Mesendoderm (in vitro differentiated cells): ENCODE results near the gene LMF1. TPM values are rescaled to one million over a fixed set of nuclear protein-coding genes. Genes with fewer than 3 reads are reported as not detected.
A peak's percentile ranks its signal among the peaks of the same experiment; 100 is the strongest.

ENCODE experiments used
- DNase-seq: peaks from one replicate; pipeline ENCODE4 v3.0.0; 2013
- H2AK5ac ChIP-seq: 2 replicates; pipeline ENCODE4 v1.6.1; 2013; ENCODE audit warnings: low read length, inconsistent platforms
- H2BK120ac ChIP-seq: 2 replicates; pipeline ENCODE4 v1.6.1; 2013; ENCODE audit warnings: low read depth, mild to moderate bottlenecking, low read length, moderate library complexity, mixed read lengths
- H2BK15ac ChIP-seq: replicated peaks from 2 replicates; pipeline ENCODE4 v1.6.1; 2013; ENCODE audit warnings: low read depth, mild to moderate bottlenecking, moderate library complexity
- H2BK5ac ChIP-seq: 2 replicates; pipeline ENCODE4 v1.6.1; 2013; ENCODE audit warnings: low read length, inconsistent platforms
- H3K18ac ChIP-seq: 2 replicates; pipeline ENCODE4 v1.6.1; 2013; ENCODE audit warnings: mild to moderate bottlenecking, low read length, mixed read lengths
- H3K23ac ChIP-seq: one replicate; pipeline ENCODE4 v1.6.1; 2013; ENCODE audit warnings: low read length
- H3K27ac ChIP-seq: 2 replicates; pipeline ENCODE4 v1.5.1; 2013; ENCODE audit warnings: low read depth, mild to moderate bottlenecking, inconsistent platforms, low read length, moderate library complexity
- H3K27me3 ChIP-seq: 2 replicates; pipeline ENCODE4 v1.6.1; 2013; ENCODE audit warnings: low read length, control low read depth, mild to moderate bottlenecking, inconsistent platforms; ENCODE audit not compliant: insufficient read depth, poor library complexity
- H3K36me3 ChIP-seq: 2 replicates; pipeline ENCODE4 v1.6.1; 2013; ENCODE audit warnings: low read length, inconsistent platforms; ENCODE audit not compliant: control insufficient read depth, insufficient read depth
- H3K4ac ChIP-seq: one replicate; pipeline ENCODE4 v1.6.1; 2013; ENCODE audit warnings: low read depth, mild to moderate bottlenecking, low read length, moderate library complexity
- H3K4me1 ChIP-seq: 2 replicates; pipeline ENCODE4 v1.6.1; 2013; ENCODE audit warnings: low read depth, low read length, inconsistent platforms; ENCODE audit not compliant: control insufficient read depth
- H3K4me2 ChIP-seq: 2 replicates; pipeline ENCODE4 v1.6.1; 2013; ENCODE audit warnings: low read length
- H3K4me3 ChIP-seq: 2 replicates; pipeline ENCODE4 v1.5.1; 2013; ENCODE audit warnings: mild to moderate bottlenecking, low read length
- H3K56ac ChIP-seq: one replicate; pipeline ENCODE4 v1.6.1; 2013; ENCODE audit warnings: low read length
- H3K79me1 ChIP-seq: 2 replicates; pipeline ENCODE4 v1.6.1; 2013; ENCODE audit warnings: low read length, inconsistent platforms
- H3K79me2 ChIP-seq: 2 replicates; pipeline ENCODE4 v1.6.1; 2013; ENCODE audit warnings: mild to moderate bottlenecking, low read length; ENCODE audit not compliant: control insufficient read depth, insufficient read depth
- H3K9ac ChIP-seq: 2 replicates; pipeline ENCODE4 v1.6.1; 2013; ENCODE audit warnings: low read length, inconsistent platforms
- H4K5ac ChIP-seq: one replicate; pipeline ENCODE4 v1.6.1; 2013; ENCODE audit warnings: low read length
- H4K8ac ChIP-seq: one replicate; pipeline ENCODE4 v1.6.1; 2013; ENCODE audit warnings: low read depth, mild to moderate bottlenecking, control low read depth, low read length, moderate library complexity
- WGBS: extraction: QIAGEN DNeasy Blood & Tissue Kit; methylation state at CpG from one replicate; pipeline ENCODE4 v1.1.7; 2013; ENCODE audit warnings: low lambda C conversion rate, missing lambda C conversion rate; ENCODE audit not compliant: insufficient coverage; ENCODE audit errors: extremely low coverage; 5-methylcytosine and 5-hydroxymethylcytosine counted together
- polyA plus RNA-seq, 2 experiments: library from polyadenylated mRNA; stranded (reverse); fragments of 200-250 nt; gene quantifications; one replicate each; pipeline ENCODE4 v1.2.3, GENCODE V29; 2013

The LMF1 gene
- 1.7 TPM for polyA plus RNA-seq (2013, experiment 1 of 2)
- polyA plus RNA-seq (2013, experiment 2 of 2), result 1.3 TPM

- H3K36me3 ChIP-seq, result no peaks in the 10 kb centered on the region
- H3K27ac ChIP-seq, result no peak within 1 kb of the TSS
- no peaks in the 10 kb centered on the region for H3K27me3 ChIP-seq
- no peaks in the 10 kb centered on the region for H3K79me2 ChIP-seq
- peak within 1 kb of the TSS; percentile 64 for H3K4me3 ChIP-seq
- peaks cover 3% of the 10 kb centered on the region for H3K79me1 ChIP-seq
- WGBS, result no CpG with 5 or more reads among the region's 71 CpGs
- H2BK120ac ChIP-seq, result no peak within 1 kb of the TSS
- H3K56ac ChIP-seq, result peak within 1 kb of the TSS; percentile 95
- DNase-seq, result peak; percentile 92
- no peak within 1 kb of the TSS for H2BK5ac ChIP-seq
- H3K4me1 ChIP-seq, result no peaks in the 10 kb centered on the region
- H4K8ac ChIP-seq, result no peak within 1 kb of the TSS
- H3K18ac ChIP-seq, result peak within 1 kb of the TSS; percentile 33
- H3K23ac ChIP-seq, result peak within 1 kb of the TSS; percentile 45
- no peak within 1 kb of the TSS for H4K5ac ChIP-seq
- H3K4me2 ChIP-seq, result peak within 1 kb of the TSS; percentile 66
- peak within 1 kb of the TSS; percentile 89 for H3K9ac ChIP-seq
- H2BK15ac ChIP-seq, result no peak within 1 kb of the TSS
- no peak within 1 kb of the TSS for H2AK5ac ChIP-seq
- H3K4ac ChIP-seq, result peak within 1 kb of the TSS; percentile 58
Observed at GRCh38 chr16:970766-971581, at the start of gene LMF1. TSS of gene LMF1 (minus strand) at chr16:970984. CDS start at chr16:970980, 4 bp downstream.

GRCh38 chr16:1020091-1020399 is 49.3 kb upstream of the LMF1 start:
- H3K9ac ChIP-seq, result no peak overlapping the region
- H3K27ac ChIP-seq, result no peak overlapping the region
- no peak overlapping the region for H3K18ac ChIP-seq
- DNase-seq, result no peak
- no peak overlapping the region for H2BK15ac ChIP-seq
- no peak overlapping the region for H2BK120ac ChIP-seq
- H3K4me3 ChIP-seq, result no peak overlapping the region
- H2BK5ac ChIP-seq, result no peak overlapping the region
- H4K8ac ChIP-seq, result no peak overlapping the region
- H3K79me2 ChIP-seq, result no peaks in the 10 kb centered on the region
- no peak overlapping the region for H3K56ac ChIP-seq
- H3K4me1 ChIP-seq, result no peaks in the 10 kb centered on the region
- no peak overlapping the region for H2AK5ac ChIP-seq
- H3K27me3 ChIP-seq, result no peaks in the 10 kb centered on the region
- no peak overlapping the region for H3K23ac ChIP-seq
- no peaks in the 10 kb centered on the region for H3K36me3 ChIP-seq
- WGBS, result no CpG with 5 or more reads among the region's 11 CpGs
- no peak overlapping the region for H4K5ac ChIP-seq
- H3K4me2 ChIP-seq, result no peak overlapping the region
- H3K4ac ChIP-seq, result no peak overlapping the region
- no peaks in the 10 kb centered on the region for H3K79me1 ChIP-seq

GRCh38 chr16:1019231-1020090 is 48.7 kb upstream of the LMF1 start:
- no peak overlapping the region for H3K27ac ChIP-seq
- H3K4me2 ChIP-seq, result no peak overlapping the region
- H3K36me3 ChIP-seq, result no peaks in the 10 kb centered on the region
- no peak overlapping the region for H3K4ac ChIP-seq
- DNase-seq, result no peak
- H2BK15ac ChIP-seq, result no peak overlapping the region
- no peak overlapping the region for H2BK5ac ChIP-seq
- no peak overlapping the region for H4K8ac ChIP-seq
- no peak overlapping the region for H3K23ac ChIP-seq
- H4K5ac ChIP-seq, result no peak overlapping the region
- no peak overlapping the region for H2AK5ac ChIP-seq
- no peaks in the 10 kb centered on the region for H3K79me1 ChIP-seq
- H3K4me3 ChIP-seq, result no peak overlapping the region
- H3K79me2 ChIP-seq, result no peaks in the 10 kb centered on the region
- H2BK120ac ChIP-seq, result no peak overlapping the region
- H3K56ac ChIP-seq, result no peak overlapping the region
- H3K4me1 ChIP-seq, result no peaks in the 10 kb centered on the region
- no peak overlapping the region for H3K18ac ChIP-seq
- no peak overlapping the region for H3K9ac ChIP-seq
- no peaks in the 10 kb centered on the region for H3K27me3 ChIP-seq
- no CpG with 5 or more reads among the region's 66 CpGs for WGBS

GRCh38 chr16:1018447-1019198 is 47.8 kb upstream of the LMF1 start:
- WGBS, result no CpG with 5 or more reads among the region's 15 CpGs
- Histone ChIP-seq H3K27ac (no peak overlapping the region), H3K56ac (no peak overlapping the region)

GRCh38 chr16:1014771-1015495 is 44.1 kb upstream of the LMF1 start:
- Histone ChIP-seq H3K56ac (no peak overlapping the region), H3K79me1 (no peaks in the 10 kb centered on the region), H2BK120ac (no peak overlapping the region), H3K27me3 (no peaks in the 10 kb centered on the region), H3K4me1 (no peaks in the 10 kb centered on the region), H3K4me3 (no peak overlapping the region), H2BK5ac (no peak overlapping the region), H4K8ac (no peak overlapping the region), H3K79me2 (no peaks in the 10 kb centered on the region), H2BK15ac (no peak overlapping the region), H3K4me2 (no peak overlapping the region), H3K4ac (no peak overlapping the region), H3K9ac (no peak overlapping the region), H3K27ac (no peak overlapping the region), H3K18ac (no peak overlapping the region), H2AK5ac (no peak overlapping the region), H3K23ac (peak overlapping the region; percentile 80), H4K5ac (no peak overlapping the region), H3K36me3 (no peaks in the 10 kb centered on the region)
- no peak for DNase-seq
- WGBS, result no CpG with 5 or more reads among the region's 22 CpGs

More at GRCh38 chr16:1018447-1019198, 47.8 kb upstream of the LMF1 start:
- Histone ChIP-seq H3K4ac (no peak overlapping the region), H2BK120ac (no peak overlapping the region), H3K79me2 (no peaks in the 10 kb centered on the region), H3K18ac (no peak overlapping the region), H3K4me3 (no peak overlapping the region), H3K27me3 (no peaks in the 10 kb centered on the region), H3K36me3 (no peaks in the 10 kb centered on the region), H2BK15ac (no peak overlapping the region), H2BK5ac (no peak overlapping the region), H3K23ac (no peak overlapping the region), H2AK5ac (no peak overlapping the region), H3K9ac (no peak overlapping the region), H4K5ac (no peak overlapping the region), H4K8ac (no peak overlapping the region), H3K4me1 (no peaks in the 10 kb centered on the region), H3K4me2 (no peak overlapping the region), H3K79me1 (no peaks in the 10 kb centered on the region)
- no peak for DNase-seq
